ENCODE measurements around the gene RRAS. TPM values are rescaled to one million over a fixed set of nuclear protein-coding genes. Genes with fewer than 3 reads are reported as not detected.

RRAS gene
- total RNA-seq, 3 donors from 2014 or later, result 43.9 to 89.8 (median 48.6) TPM

DNA sequence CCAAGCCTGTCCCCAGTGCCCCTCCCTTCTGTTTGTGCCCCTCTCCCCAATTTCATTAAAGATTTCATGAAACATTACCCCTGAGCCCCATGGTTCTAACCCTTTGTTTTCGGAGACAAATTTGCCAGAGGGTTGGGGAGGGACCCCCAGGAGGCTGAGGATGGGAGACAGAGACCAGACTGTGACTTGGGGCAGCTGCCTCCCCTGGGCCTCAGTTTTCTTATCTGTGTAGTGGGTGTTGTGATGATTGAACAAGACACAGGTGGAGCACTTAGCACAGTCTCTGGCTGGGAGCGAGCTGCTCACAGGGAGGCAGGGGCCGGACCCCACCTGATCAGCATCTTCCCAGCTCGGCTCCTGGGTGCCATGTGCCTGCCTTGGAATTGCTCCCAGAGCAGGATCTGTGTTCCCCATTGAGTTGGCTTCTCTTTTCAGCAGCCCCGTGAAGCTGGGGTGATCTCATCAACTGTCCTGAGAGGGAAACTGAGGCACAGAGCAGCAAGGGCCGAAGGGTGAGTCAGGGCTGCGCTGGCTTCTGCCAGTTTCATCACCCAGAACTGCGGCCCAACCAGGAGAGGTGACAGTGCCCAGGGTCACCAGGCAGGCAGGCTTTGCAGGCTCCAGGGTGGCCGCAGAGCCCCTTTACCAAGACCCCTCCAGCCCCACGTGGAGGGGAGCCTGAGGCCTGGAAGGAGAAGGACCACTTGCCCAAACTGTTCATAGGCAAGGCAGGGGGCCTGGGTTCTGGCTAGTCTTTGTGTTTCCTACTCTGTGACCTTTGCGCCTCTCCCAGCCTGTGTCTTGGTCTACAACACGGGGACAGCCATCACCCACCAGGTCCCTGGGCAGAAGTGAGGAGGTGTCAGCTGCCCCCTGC, 18.9 kb upstream of the RRAS start:
- no peak for TF ChIP-seq CTCF (IDR thresholded peaks at IDR 0.05)
- Histone ChIP-seq H3K36me3 (ENCODE audit: low read depth) (peaks cover 9% of the 10 kb centered on the region), H3K4me1 (ENCODE audit: low read depth) (peaks cover 5% of the 10 kb centered on the region), H3K4me3 (no peak overlapping the region), H3K9me3 (no peaks in the 10 kb centered on the region)
- ATAC-seq, result no peak
- intact Hi-C loops (cut with DNase I, micrococcal nuclease), result no loop called here
- no peak for DNase-seq

- Histone ChIP-seq H3K9me3 (no peaks in the 10 kb centered on the region), H3K4me3 (no peak overlapping the region), H3K36me3 (ENCODE audit: low read depth) (peaks cover 12% of the 10 kb centered on the region)
Observed at GRCh38 chr19:49658139-49658517, 18.2 kb upstream of the RRAS start.

GRCh38 chr19:49657493-49658138, 17.7 kb upstream of the RRAS start:
- intact Hi-C loops (cut with DNase I, micrococcal nuclease), result no loop called here
- no peak overlapping the region for H3K4me3 ChIP-seq
- TF ChIP-seq CTCF (IDR thresholded peaks at IDR 0.05), result no peak
- peaks cover 12% of the 10 kb centered on the region for H3K36me3 ChIP-seq (ENCODE audit: low read depth)
- DNase-seq (no peak), ATAC-seq (no peak)
- H3K4me1 ChIP-seq (ENCODE audit: low read depth), result no peaks in the 10 kb centered on the region
- H3K9me3 ChIP-seq, result no peaks in the 10 kb centered on the region

More at GRCh38 chr19:49658139-49658517, 18.2 kb upstream of the RRAS start:
- no peak for TF ChIP-seq CTCF (IDR thresholded peaks at IDR 0.05)
- ATAC-seq (no peak), DNase-seq (no peak)
- intact Hi-C loops (cut with DNase I, micrococcal nuclease), result no loop called here
- H3K4me1 ChIP-seq (ENCODE audit: low read depth), result no peaks in the 10 kb centered on the region

DNA sequence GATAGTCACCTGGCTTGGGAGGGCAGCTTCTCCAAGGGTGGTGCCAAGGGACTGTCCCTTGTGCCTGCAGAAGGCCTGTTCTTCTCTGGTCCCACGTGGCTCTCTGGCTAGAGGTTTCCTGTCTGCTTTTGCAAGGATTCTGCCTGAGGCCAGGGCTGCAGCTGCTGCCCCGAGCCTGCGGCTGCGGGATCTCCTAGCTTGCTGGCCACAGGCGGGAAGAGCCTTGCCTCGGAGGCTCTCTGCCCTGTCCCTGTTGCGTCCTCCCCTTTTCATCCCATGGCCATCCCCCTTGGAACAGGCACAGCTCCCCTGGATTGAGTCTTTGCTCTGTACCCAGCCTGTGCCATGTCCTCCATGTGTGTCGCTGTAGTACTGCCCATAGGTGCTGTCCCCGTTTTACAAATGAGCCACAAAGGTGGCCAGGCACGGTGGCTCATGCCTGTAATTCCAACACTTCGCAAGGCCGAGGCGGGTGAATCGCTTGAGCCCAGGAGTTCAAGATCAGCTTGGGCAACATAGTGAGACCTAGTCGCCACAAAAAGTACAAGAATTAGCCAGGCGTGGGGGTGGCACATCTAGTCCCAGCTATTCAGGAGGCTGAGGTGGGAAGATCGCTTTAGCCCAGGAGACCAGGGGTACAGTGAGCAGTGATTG, 16.6 kb upstream of the RRAS start:
- Histone ChIP-seq H3K9me3 (no peaks in the 10 kb centered on the region), H3K4me1 (ENCODE audit: low read depth) (no peaks in the 10 kb centered on the region), H3K36me3 (ENCODE audit: low read depth) (peaks cover 8% of the 10 kb centered on the region), H3K4me3 (no peak overlapping the region)
- ATAC-seq, result no peak
- DNase-seq, result no peak
- no peak for TF ChIP-seq CTCF (IDR thresholded peaks at IDR 0.05)
- intact Hi-C loops (cut with DNase I, micrococcal nuclease), result no loop called here

GRCh38 chr19:49655570-49656455, 15.9 kb upstream of the RRAS start:
- TF ChIP-seq CTCF (IDR thresholded peaks at IDR 0.05), result no peak
- peaks cover 7% of the 10 kb centered on the region for H3K36me3 ChIP-seq (ENCODE audit: low read depth)
- intact Hi-C loops (cut with DNase I, micrococcal nuclease), result no loop called here
- DNase-seq, result peak in 1 of 3 donors; percentile 27
- no peaks in the 10 kb centered on the region for H3K9me3 ChIP-seq
- H3K4me1 ChIP-seq (ENCODE audit: low read depth), result no peaks in the 10 kb centered on the region
- ATAC-seq, result no peak
- no peak overlapping the region for H3K4me3 ChIP-seq

Measured in mucosa of descending colon (tissue), 3 donors.